Activated gamma-delta T cell treated with anti-CD3 and anti-CD28 coated beads, Interleukin-2, amount 50 U/mL, for 16 hours (primary cell): ENCODE data around the gene EFNA3.

Experiments used
- DNase-seq: peaks from one replicate; pipeline ENCODE4 v3.0.0-alpha.2; 2020; ENCODE audit warnings: low read depth

The EFNA3 gene

DNA sequence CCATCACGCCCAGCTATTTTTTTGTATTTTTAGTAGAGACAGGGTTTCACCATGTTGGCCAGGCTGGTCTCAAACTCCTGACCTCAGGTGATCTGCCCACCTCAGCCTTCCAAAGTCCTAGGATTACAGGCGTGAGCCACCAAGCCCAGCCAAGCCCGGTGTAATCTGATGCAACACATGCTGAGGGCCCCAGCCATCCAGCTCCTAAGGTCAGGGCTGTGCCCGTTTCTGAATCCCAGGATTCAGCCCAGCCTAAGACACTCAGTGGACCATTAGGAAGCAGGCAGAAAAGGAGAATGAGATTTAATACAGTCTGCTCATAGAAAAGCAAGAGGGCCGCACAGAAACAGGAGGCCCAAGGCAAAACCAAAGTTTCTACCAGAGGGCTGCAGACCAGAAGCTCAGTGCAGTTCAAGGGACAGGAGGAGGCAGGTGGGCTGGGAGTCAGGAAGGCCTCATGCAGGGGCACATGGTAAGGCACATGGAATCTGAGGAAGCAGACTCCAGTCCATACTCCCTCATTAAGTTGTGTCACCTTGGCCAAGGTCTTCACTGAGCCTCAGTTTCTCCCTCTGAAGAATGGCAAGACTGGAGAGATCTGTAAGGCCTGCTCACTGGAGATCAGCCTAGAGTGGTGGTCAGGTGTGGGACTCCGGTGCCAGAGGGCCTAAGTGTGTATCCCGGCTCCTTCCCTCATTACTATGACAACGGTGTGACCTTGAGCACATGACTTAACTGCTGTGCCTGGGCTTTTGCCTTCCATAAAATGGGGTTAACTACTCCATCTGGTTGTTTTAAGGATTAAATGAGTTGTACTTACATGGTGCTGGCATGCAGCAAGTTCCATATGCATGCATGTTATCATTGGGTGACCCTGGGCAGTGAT is 29.9 kb upstream of the EFNA3 start:
- DNase-seq: no peak

DNA sequence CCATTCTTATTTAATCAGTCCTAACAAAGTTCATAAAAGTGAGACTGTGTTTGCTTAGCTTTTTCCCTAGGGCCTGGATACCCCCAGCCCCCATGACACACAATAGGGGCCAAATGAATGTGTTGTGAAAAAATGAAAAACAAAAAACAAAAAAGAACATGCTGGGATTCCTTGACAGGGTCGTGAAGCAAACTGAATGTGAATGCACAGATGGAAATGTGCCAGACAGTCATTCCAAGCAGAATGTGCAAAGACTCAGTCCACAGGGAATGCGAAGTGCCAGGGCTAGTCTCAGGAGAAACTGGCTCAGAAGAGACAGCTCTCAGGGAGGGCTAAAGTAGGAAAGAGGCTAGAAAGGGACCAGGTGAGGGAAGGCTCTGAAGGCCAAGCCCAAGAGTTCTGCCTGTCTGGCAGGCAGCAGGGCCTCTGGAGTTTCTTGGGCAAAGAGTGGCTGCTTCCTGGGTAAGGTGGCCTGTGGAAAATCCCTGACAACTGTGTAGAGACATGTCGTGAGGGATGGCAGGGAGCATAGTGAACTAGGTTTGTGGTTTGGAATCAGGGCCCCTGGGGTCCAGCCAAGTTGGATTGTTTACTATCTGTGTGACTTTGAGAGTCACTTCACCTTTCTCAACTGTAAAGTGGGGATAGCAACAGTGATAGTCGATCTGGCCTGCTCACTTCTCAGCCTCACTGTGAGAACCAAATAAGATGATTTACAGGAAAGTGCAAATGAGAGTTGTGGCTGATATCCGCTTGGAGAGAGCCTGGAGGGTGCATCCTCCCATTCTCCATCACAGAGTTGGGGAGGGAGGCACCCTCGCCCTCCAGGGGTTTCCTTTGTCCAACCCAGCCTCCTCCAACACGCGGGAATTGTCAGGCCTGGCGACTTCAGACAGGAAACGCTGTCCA is 28.7 kb upstream of the EFNA3 start:
- no peak for DNase-seq

DNA sequence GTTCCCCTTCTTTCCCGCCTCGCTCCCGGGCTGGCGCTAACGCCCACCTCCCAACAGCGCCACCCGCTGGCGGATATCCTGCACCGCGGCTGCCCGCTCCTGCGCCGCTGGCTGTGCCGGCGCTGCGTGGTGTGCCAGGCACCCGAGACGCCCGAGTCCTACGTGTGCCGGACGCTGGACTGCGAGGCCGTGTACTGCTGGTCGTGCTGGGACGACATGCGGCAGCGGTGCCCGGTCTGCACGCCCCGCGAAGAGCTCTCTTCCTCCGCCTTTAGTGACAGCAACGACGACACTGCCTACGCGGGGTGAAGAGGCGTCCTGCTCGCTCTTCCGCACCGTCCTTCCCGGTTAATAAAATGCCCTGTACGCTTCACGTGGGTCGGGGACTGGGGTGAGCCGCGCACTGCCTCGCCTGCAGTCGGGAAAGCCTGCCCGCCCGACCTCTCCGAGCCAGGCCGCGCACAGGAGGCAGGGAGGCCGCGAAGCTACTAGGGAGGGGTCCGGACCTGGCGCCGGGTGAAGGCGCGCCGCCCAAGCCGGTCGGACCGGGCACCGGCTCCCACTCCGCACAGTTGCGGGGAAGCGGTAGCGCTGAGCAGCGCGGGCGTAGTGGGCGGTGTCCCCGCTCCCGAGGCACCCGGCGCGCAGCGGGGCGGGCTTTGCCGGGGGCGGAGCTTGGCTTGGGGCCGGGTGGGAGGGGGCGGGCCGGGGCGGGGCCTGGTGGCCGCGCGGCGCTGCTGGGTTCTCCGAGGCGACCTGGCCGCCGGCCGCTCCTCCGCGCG is 27.9 kb upstream of the EFNA3 start, which contains the start of gene ADAM15:
TSS of gene ADAM15 (plus strand) at position 757 of the 782 bp plus-strand sequence. CDS start 71 bp downstream, outside the sequence.
- DNase-seq: peak; percentile 60

DNA sequence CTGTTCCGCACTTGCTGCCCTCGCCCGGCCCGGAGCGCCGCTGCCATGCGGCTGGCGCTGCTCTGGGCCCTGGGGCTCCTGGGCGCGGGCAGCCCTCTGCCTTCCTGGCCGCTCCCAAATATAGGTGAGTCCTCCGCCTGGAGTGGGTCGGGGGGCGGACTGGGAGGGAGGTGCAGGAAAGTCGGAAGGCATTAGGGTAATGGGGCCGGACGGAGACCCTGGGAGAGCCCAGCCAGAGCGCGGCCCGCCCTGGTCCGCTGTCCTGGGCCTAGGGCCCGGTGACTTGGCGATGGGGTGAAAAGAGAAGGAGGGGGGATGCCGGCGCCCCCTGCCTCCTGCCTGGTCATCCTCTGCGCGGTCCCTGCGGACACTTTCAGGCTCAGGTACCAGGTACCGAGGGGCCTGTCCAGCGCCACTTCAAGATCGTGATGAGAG is 27.3 kb upstream of the EFNA3 start:
- DNase-seq: no peak

DNA sequence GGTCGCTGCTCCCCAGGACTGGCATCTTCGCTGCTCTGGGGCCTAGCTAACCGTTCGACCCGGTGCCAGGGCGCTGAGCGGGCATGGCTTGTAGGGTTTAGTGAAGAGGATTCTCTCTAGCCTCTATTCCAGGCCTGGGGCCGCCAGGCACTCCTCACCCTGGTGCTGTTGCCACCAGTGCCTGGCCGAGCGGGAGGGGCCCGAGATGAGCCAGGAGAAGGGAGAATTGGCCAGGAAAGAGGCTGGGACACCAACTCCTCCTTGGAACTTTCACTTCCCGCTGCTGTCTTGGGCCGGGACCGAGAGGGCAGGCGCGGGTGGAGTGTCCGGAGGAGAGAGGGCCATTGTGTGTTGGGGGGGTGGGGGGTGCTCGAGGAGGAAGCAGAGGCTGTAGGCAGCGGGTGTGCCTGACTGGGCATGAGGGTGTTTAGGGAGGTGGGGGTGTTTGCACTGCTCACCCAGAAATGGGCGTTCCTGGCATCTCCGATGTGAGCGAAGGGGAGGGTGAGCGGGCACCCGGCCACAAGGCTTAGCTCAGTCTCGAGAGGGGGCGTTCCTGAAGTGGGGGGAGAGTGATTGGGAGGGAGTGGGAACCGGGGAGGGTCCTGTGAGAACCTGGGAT is 26.7 kb upstream of the EFNA3 start:
- DNase-seq: no peak

DNA sequence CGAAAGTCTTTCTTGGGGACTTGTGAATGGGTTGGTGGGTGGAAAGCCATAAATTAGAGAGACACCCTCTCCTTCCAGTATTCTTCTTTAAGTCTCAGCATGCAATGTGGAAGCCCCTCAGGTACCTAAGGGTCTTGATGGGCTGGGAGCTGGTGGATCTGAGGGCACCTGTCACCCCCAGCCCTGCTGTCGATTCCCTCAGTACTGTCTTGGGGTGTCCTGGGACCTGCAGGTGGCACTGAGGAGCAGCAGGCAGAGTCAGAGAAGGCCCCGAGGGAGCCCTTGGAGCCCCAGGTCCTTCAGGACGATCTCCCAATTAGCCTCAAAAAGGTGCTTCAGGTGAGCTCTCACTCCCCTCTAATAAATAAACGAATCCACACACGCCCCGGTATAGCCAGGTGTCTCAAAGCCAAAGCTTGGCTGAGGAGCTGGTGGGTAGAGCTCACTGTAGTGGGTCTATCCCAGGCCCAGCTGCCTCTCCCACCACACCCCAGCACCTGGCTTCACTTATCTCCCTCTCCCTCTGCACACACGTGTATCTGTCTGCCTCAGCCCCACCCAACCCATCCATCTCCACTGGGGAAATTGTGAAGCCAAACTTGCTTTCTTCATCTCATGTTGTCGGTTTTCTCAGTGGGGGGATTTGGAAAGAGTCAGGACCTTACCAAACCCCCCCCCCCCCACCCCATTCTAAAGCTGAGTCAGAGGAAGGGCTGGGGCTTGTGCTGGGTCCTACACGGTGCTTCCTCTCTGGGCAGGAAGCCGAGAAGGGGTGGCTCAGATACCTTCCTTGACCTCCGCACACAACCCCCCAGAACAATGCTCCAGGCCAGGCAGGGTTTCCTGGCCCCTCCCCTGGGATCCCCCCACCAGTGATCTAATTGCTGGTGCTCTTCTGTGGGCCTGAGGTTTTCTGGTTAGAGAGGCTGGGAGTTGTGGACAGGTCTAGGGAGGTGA is 25.9 kb upstream of the EFNA3 start:
- no peak for DNase-seq

DNA sequence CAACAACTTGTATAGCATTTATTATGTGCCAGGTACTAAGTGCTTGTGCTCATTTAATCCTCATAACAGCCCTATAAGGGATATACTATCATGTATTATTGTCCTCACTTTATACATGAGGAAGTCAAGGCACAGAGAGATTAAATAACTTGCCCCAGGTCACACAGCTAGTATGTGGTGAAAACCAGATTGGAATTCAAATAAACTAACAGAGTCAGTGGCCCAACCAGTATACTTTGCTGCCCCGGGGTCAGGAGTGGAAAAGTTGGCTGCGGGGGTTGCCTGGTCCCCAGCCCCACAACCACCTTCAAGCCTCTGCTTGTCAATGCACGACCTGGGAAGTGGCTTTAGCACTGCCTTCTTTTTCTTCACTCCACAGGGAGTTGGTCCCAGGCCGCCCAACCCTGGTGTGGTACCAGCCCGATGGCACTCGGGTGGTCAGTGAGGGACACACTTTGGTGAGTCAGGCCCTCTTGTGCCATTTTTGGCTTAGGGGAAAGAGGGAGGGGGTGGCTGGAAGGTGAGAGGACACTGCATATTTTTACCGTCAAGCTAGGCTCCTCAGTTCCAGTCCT is 25.0 kb upstream of the EFNA3 start:
- DNase-seq: no peak

DNA sequence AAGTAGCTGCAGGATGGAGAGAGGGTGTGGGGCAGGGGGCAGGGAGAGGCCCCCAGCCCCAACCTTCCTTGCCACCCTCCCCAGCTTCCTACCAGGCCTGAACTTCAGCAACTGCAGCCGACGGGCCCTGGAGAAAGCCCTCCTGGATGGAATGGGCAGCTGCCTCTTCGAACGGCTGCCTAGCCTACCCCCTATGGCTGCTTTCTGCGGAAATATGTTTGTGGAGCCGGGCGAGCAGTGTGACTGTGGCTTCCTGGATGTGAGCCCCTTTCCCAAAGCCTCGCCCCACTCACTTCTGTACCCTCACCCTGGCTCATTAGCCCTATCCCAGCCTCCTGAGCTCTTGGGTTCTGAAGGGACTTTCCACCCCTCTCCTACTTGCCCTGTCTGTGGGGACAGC is 21.5 kb upstream of the EFNA3 start:
- no peak for DNase-seq

DNA sequence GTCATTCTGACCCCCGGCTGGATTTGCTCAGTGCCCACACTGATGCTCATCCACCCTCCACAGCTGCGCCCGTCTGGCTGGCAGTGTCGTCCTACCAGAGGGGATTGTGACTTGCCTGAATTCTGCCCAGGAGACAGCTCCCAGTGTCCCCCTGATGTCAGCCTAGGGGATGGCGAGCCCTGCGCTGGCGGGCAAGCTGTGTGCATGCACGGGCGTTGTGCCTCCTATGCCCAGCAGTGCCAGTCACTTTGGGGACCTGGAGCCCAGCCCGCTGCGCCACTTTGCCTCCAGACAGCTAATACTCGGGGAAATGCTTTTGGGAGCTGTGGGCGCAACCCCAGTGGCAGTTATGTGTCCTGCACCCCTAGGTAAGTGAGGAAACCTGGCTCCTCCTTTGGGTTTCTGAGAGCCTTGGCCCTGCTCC is 20.8 kb upstream of the EFNA3 start:
- DNase-seq: no peak

DNA sequence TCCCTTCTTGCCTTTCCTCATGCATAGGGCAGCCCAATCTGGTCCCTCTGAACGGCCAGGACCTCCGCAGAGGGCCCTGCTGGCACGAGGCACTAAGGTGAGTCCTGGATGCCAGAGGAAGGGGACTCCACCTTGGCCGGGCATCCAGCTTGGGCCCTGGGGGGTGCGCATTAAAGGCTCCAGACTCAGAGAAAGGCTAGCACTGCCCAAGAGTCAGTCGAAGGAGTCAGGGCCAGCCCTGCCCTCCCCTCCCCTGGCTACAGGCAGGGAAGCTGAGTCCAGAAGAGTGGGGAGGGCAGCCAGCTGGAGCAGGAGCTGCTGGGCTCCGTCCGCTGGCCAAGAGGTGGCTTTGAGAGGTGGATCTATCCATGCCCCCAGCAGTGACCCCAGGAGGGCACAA is 17.9 kb upstream of the EFNA3 start:
- DNase-seq: no peak

DNA sequence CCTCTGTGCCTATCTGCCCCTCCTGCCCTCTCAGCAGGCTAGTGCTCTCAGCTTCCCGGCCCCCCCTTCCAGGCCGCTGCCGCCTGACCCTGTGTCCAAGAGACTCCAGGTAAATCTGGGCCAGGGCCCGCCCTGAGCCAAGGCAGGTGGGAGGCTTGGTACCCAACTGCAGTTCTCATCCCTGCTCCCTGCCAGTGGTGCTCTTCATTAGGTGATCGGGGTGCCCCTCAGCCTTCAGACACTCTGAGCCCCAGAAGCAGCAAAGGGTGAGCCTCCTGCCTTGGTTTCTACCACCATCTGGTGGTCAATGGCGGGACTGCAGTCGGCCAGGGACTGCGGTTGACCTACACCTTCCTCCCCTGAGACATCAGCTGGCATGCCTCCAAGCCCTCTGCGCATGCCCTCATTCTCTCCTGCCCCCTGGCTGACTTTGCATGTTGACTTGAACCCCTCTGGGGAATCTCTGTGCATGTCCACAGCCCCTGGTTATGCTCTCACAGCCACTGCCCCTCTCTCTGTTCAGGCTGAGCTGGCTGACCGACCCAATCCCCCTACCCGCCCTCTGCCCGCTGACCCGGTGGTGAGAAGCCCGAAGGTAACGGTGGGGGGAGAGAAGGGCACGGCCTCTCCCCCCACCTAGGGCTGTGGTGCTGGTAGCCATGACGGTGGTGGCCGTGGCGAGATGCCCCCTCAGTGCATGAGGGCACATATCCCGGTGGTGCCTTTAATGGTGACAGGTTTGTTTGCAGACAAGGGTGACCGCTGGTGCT is 17.1 kb upstream of the EFNA3 start:
- peak; percentile 95 for DNase-seq

DNA sequence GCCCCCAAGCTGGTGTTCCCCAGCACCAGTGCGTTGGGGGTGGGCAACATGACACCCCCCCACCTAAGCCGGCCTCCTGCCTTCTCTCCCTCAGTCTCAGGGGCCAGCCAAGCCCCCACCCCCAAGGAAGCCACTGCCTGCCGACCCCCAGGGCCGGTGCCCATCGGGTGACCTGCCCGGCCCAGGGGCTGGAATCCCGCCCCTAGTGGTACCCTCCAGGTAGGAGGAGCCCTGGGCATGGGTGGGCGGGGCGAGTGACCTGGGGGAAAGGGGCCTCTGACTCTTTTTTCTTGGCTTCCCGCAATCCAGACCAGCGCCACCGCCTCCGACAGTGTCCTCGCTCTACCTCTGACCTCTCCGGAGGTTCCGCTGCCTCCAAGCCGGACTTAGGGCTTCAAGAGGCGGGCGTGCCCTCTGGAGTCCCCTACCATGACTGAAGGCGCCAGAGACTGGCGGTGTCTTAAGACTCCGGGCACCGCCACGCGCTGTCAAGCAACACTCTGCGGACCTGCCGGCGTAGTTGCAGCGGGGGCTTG is 16.4 kb upstream of the EFNA3 start:
- DNase-seq: no peak

DNA sequence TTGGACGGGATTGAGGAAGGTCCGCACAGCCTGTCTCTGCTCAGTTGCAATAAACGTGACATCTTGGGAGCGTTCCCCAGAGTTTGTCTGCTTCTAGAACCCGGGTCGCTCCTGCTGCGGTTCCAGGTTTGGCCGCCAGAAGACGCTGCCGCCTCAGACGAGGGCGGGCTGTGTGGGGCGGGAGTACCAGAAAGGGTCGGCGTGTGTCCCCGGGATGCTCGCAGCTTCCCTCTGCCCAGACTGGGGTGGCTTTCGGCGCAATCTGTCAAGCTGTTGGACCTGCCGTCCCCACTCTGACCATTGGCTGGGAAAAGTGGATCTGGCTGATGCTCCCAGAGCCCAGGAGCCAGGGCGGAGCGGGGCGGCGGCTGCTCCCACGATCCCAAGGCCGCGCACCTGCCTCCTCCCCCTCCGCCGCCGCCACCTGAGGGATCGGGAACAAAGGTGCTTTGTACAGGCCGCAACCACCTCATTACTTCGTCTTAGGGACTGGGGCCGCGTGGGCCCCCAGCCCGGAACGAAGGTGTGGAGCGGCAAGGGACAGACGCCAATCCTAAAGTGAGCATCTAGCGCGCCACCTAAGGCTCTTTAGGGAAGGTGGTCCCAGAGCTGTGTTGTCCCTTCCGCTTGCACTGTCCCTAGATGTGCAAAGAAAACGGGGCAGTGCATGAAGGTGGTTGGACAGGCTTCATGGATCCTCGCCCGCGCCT is 15.8 kb upstream of the EFNA3 start:
- no peak for DNase-seq

DNA sequence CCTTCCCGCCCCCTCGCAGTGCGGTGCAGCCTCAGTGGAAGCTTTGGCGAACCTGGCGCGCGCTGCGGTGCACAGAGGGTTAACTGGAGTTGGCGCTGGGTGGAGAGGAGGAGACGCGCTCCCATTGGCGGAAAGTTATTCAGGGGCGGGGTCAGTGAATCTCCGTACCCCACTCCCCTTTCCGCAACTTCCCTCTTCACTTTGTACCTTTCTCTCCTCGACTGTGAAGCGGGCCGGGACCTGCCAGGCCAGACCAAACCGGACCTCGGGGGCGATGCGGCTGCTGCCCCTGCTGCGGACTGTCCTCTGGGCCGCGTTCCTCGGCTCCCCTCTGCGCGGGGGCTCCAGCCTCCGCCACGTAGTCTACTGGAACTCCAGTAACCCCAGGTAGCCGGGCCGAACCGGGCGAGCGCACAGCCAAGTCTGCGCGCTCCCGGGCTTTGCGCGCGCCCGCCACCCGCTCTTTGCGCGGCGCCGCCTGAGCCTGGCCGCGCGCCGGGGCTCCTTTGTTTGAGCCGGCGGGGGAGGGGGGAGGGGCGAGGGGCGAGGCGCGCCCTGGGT is 15.0 kb upstream of the EFNA3 start, which contains the start of gene EFNA4:
TSS of gene EFNA4 (plus strand) at position 191 of the 561 bp plus-strand sequence. CDS start at position 275, 84 bp downstream.
- peak; percentile 67 for DNase-seq

DNA sequence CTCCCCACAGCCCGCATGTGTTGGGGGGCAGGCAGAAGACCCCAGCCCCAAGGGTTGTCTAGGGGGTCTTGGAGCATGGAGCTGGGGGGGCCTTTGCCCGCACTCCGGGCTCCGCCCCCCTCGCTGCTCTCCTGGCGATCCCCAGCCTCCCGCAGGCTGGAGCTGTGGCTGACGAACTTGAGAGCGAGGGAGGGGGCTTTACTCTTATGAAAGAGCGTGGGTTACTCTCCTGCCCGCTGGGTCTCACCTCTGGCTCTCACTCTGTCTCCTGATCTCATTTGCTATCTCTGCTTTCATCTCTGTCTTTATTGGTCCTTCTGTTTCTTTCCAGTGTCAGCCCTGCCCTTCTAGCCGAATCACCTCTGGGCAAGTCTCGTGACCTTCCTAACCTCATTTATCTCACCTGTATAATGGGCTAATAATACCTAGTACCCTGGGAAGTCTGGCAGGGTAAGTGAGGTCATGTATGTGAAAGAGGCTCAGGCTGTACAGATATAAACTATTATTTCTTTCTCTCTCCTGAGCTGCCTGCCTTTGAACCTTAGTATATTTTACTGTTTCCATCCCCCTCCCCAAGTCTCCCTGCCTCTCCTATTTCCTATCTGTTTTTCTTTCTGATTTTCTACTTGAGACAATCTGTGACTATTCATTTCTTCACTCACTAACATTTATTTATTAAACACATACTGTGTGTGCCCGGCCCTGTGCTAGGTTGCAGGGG is 14.4 kb upstream of the EFNA3 start:
- no peak for DNase-seq

DNA sequence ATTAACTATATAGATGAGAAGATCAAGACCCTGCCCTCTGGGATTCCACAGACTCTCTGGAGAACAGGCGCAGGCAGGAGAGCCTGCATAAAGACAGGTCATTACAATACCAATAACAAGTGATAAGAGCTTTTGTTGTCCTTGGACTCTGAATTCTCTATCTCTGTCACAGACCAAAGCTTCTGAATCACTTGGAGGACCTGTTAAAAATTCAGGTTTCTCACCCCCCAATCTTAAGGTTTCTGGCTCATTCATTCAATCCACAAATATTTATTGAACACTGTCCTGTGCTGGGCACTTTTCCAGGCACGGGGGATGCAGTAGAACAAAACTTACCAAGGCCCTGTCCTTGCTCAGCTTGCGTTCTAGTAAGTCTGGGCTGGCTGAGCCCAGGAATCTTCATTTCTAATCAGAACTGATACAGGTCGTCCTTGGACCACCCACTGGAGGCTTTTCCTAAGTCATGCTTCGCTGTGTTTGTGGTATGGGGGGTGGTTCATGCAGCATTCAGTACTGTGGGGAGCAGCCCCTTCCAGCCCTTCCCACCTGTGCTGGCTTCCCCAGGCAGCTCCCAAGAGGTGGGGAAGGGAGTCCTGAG is 13.7 kb upstream of the EFNA3 start:
- no peak for DNase-seq

DNA sequence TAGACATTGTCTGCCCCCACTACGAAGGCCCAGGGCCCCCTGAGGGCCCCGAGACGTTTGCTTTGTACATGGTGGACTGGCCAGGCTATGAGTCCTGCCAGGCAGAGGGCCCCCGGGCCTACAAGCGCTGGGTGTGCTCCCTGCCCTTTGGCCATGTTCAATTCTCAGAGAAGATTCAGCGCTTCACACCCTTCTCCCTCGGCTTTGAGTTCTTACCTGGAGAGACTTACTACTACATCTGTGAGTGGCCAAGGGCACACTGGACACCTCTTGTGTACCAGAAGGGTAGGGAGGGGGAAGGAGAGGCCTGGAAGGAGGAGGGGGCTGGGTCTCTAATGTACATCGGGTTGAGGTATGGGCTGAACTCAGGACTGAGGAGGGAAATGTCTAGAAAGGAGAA is 11.9 kb upstream of the EFNA3 start:
- DNase-seq: no peak
